ENCODE results near the gene DYNLL1.
"Not testable (repeated sequence)": the region's sequence is repeated elsewhere in the genome, so short reads cannot be mapped to it uniquely, and the experiment has no call there.

The DYNLL1 gene

DNA sequence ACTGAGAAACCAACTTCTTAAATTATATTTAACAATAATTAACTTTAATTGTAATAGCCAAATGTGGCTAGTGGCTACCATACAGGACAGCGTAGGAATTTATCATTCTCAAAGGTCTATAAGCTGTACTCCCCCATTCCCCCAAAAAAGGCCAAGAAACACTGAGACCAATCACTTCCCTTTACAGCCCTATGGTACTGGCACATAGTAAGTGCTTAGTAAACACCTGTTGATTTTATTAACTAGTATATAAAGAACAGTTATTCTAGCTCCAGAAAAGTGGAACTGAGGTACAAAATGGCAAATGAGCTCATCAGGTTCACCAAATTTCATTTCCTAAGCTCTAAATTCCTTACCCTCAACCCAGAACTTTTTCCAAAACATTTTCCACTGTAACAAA lies 20.3 kb upstream of the DYNLL1 start:
- no peak for DNase-seq (ENCODE audit: low read depth)
- H3K4me1 ChIP-seq (ENCODE audit: control insufficient read depth, insufficient read depth, low read length) = peaks cover 4% of the 10 kb centered on the region
- no peaks in the 10 kb centered on the region for H3K36me3 ChIP-seq (ENCODE audit: control insufficient read depth, insufficient read depth, low read length, severe bottlenecking)
- H3K9me3 ChIP-seq (ENCODE audit: control insufficient read depth, low read length) = no peaks in the 10 kb centered on the region
- no peak overlapping the region for H3K4me3 ChIP-seq (ENCODE audit: low read length)
- no peaks in the 10 kb centered on the region for H3K27me3 ChIP-seq (replicated peaks; ENCODE audit: control insufficient read depth, insufficient read depth, low read length)
- H3K9ac ChIP-seq (ENCODE audit: low read length) = no peak overlapping the region

DNA sequence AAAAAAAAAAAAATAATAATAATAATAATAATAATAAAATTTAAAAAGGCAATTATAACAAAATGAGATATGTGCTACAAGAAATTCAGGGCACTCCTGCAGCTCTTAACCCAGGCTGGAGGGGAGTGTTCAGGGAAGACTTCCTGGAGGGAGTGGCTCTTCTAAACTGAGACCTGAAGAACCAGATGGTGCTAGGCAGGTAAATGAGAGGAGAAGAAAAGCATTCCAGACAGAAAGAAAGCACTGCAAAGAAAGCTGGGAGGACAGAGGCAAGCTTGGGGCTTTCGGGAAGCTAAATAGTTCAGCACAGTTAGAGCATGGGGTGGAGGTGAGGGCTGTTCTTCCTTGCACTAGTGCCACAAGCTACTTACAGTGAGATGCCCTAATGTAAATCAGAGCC lies 16.5 kb upstream of the DYNLL1 start:
- Histone ChIP-seq H3K36me3 (ENCODE audit: control insufficient read depth, insufficient read depth, low read length, severe bottlenecking) (no peaks in the 10 kb centered on the region), H3K4me3 (ENCODE audit: low read length) (no peak overlapping the region), H3K4me1 (ENCODE audit: control insufficient read depth, insufficient read depth, low read length) (no peaks in the 10 kb centered on the region), H3K27me3 (replicated peaks; ENCODE audit: control insufficient read depth, insufficient read depth, low read length) (no peaks in the 10 kb centered on the region), H3K9ac (ENCODE audit: low read length) (no peak overlapping the region), H3K9me3 (ENCODE audit: control insufficient read depth, low read length) (no peaks in the 10 kb centered on the region)
- DNase-seq (ENCODE audit: low read depth) = no peak

- Histone ChIP-seq H3K27me3 (replicated peaks; ENCODE audit: control insufficient read depth, insufficient read depth, low read length) (no peaks in the 10 kb centered on the region), H3K4me1 (ENCODE audit: control insufficient read depth, insufficient read depth, low read length) (no peaks in the 10 kb centered on the region), H3K9ac (ENCODE audit: low read length) (no peak overlapping the region), H3K9me3 (ENCODE audit: control insufficient read depth, low read length) (no peaks in the 10 kb centered on the region), H3K4me3 (ENCODE audit: low read length) (no peak overlapping the region), H3K36me3 (ENCODE audit: control insufficient read depth, insufficient read depth, low read length, severe bottlenecking) (no peaks in the 10 kb centered on the region)
- no peak for DNase-seq (ENCODE audit: low read depth)
These were observed 15.7 kb upstream of the DYNLL1 start for GRCh38 chr12:120480211-120480610.

GRCh38 chr12:120481022-120481767 lies 14.7 kb upstream of the DYNLL1 start:
- no peaks in the 10 kb centered on the region for H3K9me3 ChIP-seq (ENCODE audit: control insufficient read depth, low read length)
- H3K27me3 ChIP-seq (replicated peaks; ENCODE audit: control insufficient read depth, insufficient read depth, low read length) = no peaks in the 10 kb centered on the region
- no peak for DNase-seq (ENCODE audit: low read depth)
- no peak overlapping the region for H3K9ac ChIP-seq (ENCODE audit: low read length)
- H3K36me3 ChIP-seq (ENCODE audit: control insufficient read depth, insufficient read depth, low read length, severe bottlenecking) = no peaks in the 10 kb centered on the region
- H3K4me3 ChIP-seq (ENCODE audit: low read length) = no peak overlapping the region
- H3K4me1 ChIP-seq (ENCODE audit: control insufficient read depth, insufficient read depth, low read length) = no peaks in the 10 kb centered on the region

GRCh38 chr12:120483621-120484020 lies 12.3 kb upstream of the DYNLL1 start:
- DNase-seq (ENCODE audit: low read depth) = no peak
- Histone ChIP-seq H3K36me3 (ENCODE audit: control insufficient read depth, insufficient read depth, low read length, severe bottlenecking) (no peaks in the 10 kb centered on the region), H3K4me3 (ENCODE audit: low read length) (no peak overlapping the region), H3K27me3 (replicated peaks; ENCODE audit: control insufficient read depth, insufficient read depth, low read length) (no peaks in the 10 kb centered on the region), H3K9ac (ENCODE audit: low read length) (no peak overlapping the region), H3K4me1 (ENCODE audit: control insufficient read depth, insufficient read depth, low read length) (no peaks in the 10 kb centered on the region), H3K9me3 (ENCODE audit: control insufficient read depth, low read length) (no peaks in the 10 kb centered on the region)

DNA sequence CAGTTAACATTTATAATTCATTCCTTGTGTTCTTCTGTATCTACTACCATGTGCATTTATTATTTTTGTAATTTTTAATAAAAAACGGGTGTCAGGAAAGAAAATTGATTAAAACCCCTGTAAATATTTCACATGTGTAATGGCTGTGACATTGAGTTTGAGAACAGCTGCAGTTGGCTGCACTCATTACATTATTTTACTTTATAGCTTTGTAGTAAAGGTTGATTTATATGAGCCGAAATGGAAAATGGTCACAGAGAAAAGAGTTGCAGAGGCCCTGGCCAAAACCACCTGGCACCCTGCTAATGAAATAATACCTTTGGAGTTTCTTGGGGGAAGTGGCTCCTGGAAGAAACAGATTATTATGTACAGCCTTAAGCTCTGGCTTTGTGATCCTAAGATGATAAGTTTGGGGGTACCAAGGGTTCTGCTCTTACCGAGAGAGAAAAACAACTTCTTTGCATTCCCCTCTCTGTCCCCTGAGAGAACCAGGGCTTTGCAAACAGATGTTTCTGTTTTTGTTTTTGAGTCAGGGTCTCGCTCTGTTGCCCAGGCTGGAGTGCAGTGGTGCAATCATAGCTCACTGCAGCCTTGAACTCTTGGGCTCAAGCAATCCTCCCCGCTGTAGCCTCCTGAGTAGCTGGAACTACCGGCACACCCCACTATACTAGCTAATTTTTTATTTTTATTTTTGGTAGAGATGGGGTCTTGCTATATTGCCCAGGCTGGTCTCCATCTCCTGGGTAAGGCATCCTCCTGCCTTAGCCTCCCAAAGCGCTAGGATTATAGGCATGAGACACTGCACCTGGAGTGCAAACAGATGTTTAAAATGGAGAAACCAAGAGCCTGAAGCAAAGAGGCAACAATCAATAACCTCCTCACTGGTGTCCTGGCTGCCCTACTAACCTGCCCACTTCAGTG lies 9.7 kb upstream of the DYNLL1 start:
- no peaks in the 10 kb centered on the region for H3K9me3 ChIP-seq (ENCODE audit: control insufficient read depth, low read length)
- no peak overlapping the region for H3K4me3 ChIP-seq (ENCODE audit: low read length)
- H3K36me3 ChIP-seq (ENCODE audit: control insufficient read depth, insufficient read depth, low read length, severe bottlenecking) = no peaks in the 10 kb centered on the region
- no peak for DNase-seq (ENCODE audit: low read depth)
- no peak overlapping the region for H3K9ac ChIP-seq (ENCODE audit: low read length)
- no peaks in the 10 kb centered on the region for H3K27me3 ChIP-seq (replicated peaks; ENCODE audit: control insufficient read depth, insufficient read depth, low read length)
- no peaks in the 10 kb centered on the region for H3K4me1 ChIP-seq (ENCODE audit: control insufficient read depth, insufficient read depth, low read length)

DNA sequence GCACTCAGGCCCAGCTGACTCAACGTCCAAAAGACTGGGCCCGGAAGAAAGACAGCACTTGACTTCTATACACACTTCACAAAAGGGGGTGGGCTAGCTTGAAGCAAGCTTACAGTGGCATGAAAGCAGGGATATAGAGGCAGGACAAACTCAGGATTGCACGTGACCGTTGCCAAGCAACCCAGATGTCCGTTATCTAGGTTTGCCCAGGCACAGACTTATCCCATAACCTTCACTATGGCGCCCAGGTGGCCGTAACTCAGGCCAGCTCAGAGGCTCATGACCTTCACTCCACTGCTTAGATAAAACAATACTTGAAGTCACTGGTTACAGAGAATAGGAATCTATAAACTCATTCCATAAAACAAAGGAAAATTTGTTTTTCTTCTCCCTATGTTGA lies 8.4 kb upstream of the DYNLL1 start:
- not testable (repeated sequence) for H3K4me3 ChIP-seq (ENCODE audit: low read length); DNase-seq (ENCODE audit: low read depth)

DNA sequence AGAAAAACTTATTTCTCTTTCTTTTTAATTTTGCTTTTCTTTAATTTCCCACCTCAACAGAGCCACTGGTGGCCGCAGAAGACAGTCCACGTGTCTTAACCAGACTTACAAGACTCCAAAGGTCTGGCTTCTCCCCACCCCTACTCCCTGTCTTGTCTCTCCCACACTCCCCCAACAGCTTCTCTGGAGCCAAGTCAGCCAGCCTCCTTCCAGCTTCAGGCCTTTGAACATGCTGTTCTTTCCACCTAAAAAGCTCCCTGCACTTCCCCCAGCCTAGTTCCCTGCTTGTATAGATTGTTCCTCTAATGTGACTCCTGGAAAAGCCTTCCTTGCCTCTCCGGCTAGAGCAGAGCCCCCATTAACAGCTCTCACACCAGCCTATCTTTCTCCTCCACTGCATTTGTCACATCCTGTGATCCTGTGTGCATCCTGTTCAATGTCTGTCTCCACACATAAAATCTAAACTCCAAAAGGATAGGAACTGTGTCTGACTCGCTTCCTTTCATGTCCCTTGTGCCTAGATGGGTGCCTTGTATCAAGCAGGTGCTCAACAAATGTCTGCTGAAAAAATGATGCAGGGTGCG lies 7.8 kb upstream of the DYNLL1 start:
- no peaks in the 10 kb centered on the region for H3K4me1 ChIP-seq (ENCODE audit: control insufficient read depth, insufficient read depth, low read length)
- no peak overlapping the region for H3K4me3 ChIP-seq (ENCODE audit: low read length)
- no peak overlapping the region for H3K9ac ChIP-seq (ENCODE audit: low read length)
- H3K36me3 ChIP-seq (ENCODE audit: control insufficient read depth, insufficient read depth, low read length, severe bottlenecking) = no peaks in the 10 kb centered on the region
- H3K27me3 ChIP-seq (replicated peaks; ENCODE audit: control insufficient read depth, insufficient read depth, low read length) = no peaks in the 10 kb centered on the region
- no peaks in the 10 kb centered on the region for H3K9me3 ChIP-seq (ENCODE audit: control insufficient read depth, low read length)
- DNase-seq (ENCODE audit: low read depth) = no peak

More for the DNA sequence above, 8.4 kb upstream of the DYNLL1 start:
- H3K36me3 ChIP-seq (ENCODE audit: control insufficient read depth, insufficient read depth, low read length, severe bottlenecking); H3K4me1 ChIP-seq (ENCODE audit: control insufficient read depth, insufficient read depth, low read length); H3K9ac ChIP-seq (ENCODE audit: low read length); H3K27me3 ChIP-seq (replicated peaks; ENCODE audit: control insufficient read depth, insufficient read depth, low read length); H3K9me3 ChIP-seq (ENCODE audit: control insufficient read depth, low read length): not testable (repeated sequence)

GRCh38 chr12:120489018-120489417 lies 6.9 kb upstream of the DYNLL1 start:
- no peaks in the 10 kb centered on the region for H3K9me3 ChIP-seq (ENCODE audit: control insufficient read depth, low read length)
- DNase-seq (ENCODE audit: low read depth) = no peak
- no peaks in the 10 kb centered on the region for H3K36me3 ChIP-seq (ENCODE audit: control insufficient read depth, insufficient read depth, low read length, severe bottlenecking)
- no peak overlapping the region for H3K4me3 ChIP-seq (ENCODE audit: low read length)
- no peak overlapping the region for H3K9ac ChIP-seq (ENCODE audit: low read length)
- H3K4me1 ChIP-seq (ENCODE audit: control insufficient read depth, insufficient read depth, low read length) = no peaks in the 10 kb centered on the region
- no peaks in the 10 kb centered on the region for H3K27me3 ChIP-seq (replicated peaks; ENCODE audit: control insufficient read depth, insufficient read depth, low read length)

GRCh38 chr12:120490325-120490724 lies 5.6 kb upstream of the DYNLL1 start:
- DNase-seq (ENCODE audit: low read depth) = no peak
- H3K36me3 ChIP-seq (ENCODE audit: control insufficient read depth, insufficient read depth, low read length, severe bottlenecking) = no peaks in the 10 kb centered on the region
- H3K9me3 ChIP-seq (ENCODE audit: control insufficient read depth, low read length) = no peaks in the 10 kb centered on the region
- no peak overlapping the region for H3K9ac ChIP-seq (ENCODE audit: low read length)
- peaks cover 6% of the 10 kb centered on the region for H3K4me1 ChIP-seq (ENCODE audit: control insufficient read depth, insufficient read depth, low read length)
- H3K4me3 ChIP-seq (ENCODE audit: low read length) = no peak overlapping the region
- H3K27me3 ChIP-seq (replicated peaks; ENCODE audit: control insufficient read depth, insufficient read depth, low read length) = no peaks in the 10 kb centered on the region

DNA sequence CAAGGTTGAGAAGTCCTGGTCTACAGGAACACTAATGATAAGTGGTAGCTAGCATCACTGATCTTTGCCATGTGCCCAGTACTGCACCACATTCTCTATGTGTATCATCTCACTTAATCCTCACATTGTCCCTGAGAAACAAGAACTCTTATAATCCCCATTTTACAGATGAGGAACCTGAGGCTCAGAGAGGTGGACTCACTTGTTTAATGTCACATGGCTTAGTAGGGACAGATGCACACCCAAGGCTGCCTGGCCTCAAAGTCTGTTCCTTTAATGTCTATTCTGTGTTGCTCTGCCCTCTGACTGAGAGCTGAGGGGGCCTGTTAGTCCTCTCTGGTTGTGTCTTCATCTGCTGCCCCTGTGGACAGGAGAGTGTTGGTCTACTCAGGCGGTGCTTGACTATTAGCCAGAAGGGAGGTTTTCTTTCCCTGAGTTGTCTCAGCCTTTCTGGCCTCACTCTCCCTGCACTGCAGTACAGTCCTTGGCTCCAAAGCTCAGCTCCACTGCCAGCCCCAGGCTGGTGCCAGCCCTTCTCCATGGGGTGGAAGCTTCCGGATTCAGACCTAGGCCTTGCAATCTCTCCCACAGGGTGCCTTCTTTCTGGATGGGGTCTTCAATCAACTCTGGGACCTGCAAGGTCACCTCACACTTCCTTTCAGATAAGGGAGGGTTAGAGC lies 4.9 kb upstream of the DYNLL1 start:
- H3K27me3 ChIP-seq (replicated peaks; ENCODE audit: control insufficient read depth, insufficient read depth, low read length) = no peaks in the 10 kb centered on the region

More for the DNA sequence above, 4.9 kb upstream of the DYNLL1 start:
- peaks cover 7% of the 10 kb centered on the region for H3K4me1 ChIP-seq (ENCODE audit: control insufficient read depth, insufficient read depth, low read length)
- no peak overlapping the region for H3K9ac ChIP-seq (ENCODE audit: low read length)
- no peak overlapping the region for H3K4me3 ChIP-seq (ENCODE audit: low read length)
- H3K36me3 ChIP-seq (ENCODE audit: control insufficient read depth, insufficient read depth, low read length, severe bottlenecking) = no peaks in the 10 kb centered on the region
- DNase-seq (ENCODE audit: low read depth) = no peak
- H3K9me3 ChIP-seq (ENCODE audit: control insufficient read depth, low read length) = no peaks in the 10 kb centered on the region

Measured in adipocyte (in vitro differentiated cells).